Activated T-helper 2 cell treated with anti-CD3 and anti-CD28 coated beads, Interferon-gamma antibody, Interleukin-2, Interleukin-4, amounts not matched to agents 10 μg/mL and 5 μg/mL and 100 μg/mL, durations not matched to agents 14 hours and 24 hours and 36 hours (primary cell): ENCODE measurements around the gene INSM1. TPM values are rescaled to one million over a fixed set of nuclear protein-coding genes. Genes with fewer than 3 reads are reported as not detected.

ENCODE experiments used
- DNase-seq: peaks from one replicate; pipeline ENCODE4 v3.0.0; 2021; ENCODE audit warnings: low spot score
- H3K27ac Mint-ChIP-seq: one replicate; pipeline ENCODE4 v1.8.0; 2021; ENCODE audit warnings: mixed read lengths
- H3K27me3 Mint-ChIP-seq: one replicate; pipeline ENCODE4 v1.8.0; 2021; ENCODE audit warnings: low read depth, mixed read lengths
- H3K36me3 Mint-ChIP-seq: one replicate; pipeline ENCODE4 v1.8.0; 2021; ENCODE audit warnings: low read depth, mixed read lengths
- H3K4me1 Mint-ChIP-seq: one replicate; pipeline ENCODE4 v1.8.0; 2021; ENCODE audit warnings: low read depth, mixed read lengths
- H3K4me3 Mint-ChIP-seq: one replicate; pipeline ENCODE4 v1.8.0; 2021; ENCODE audit warnings: low read depth, mild to moderate bottlenecking, moderate library complexity, mixed read lengths
- H3K9me3 Mint-ChIP-seq: one replicate; pipeline ENCODE4 v1.8.0; 2021; ENCODE audit warnings: mixed read lengths
- intact Hi-C: fragments of 100-400 bp; cut with micrococcal nuclease; formaldehyde crosslinking; loops from one replicate; pipeline ENCODE4 v1.15.1; 2023
- total RNA-seq: library from RNA; stranded (reverse); gene quantifications from 2 replicates; pipeline ENCODE4 v1.2.3, GENCODE V29; 2022

Gene INSM1
- total RNA-seq, 1 donor from 2014 or later: 31.5 TPM

DNA sequence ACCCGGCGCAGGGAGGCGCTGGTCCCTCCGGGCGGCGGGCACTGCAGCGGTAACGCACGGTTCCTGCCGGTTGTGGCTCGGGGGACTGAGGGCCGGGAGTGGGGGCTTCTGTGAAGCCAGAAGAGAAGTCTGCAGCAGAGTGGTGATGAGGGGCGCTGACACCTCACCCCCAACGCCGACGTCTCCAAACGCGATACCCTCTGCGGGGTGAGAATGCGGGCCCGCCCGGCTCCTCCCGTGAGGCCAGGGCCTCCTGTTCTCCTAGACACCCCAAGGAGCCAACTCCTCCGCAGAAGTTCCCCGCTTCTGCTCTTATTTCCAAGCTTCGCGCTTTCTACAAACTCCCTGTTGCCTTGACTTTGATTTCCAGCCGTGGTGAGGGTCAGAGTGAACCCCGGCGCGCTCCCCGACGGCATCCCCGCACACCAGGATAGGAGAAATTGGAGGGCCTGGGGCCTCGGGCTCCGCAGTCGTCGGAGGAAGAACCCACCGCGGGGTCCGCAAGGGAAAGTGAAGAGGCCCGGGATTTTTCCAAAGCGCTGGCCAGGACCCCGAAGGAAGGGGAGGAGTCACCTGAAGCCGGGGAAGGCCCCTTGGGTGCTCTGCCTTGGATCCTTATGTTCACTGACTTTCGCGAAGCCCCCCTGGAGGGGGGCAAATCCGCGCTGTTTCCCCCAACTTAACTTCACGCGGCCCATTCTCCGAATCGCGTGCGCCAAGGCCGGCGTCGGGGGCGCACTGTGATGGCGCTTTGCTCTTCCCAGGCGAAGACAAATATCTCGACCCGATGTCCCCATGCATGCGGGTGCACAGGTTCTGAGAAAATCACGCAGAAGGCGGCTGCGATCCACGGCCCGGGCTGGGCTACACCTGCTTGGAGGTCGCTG lies 3.1 kb upstream of the INSM1 start:
- Mint-ChIP-seq H3K4me1 (peaks cover 23% of the 10 kb centered on the region), H3K27me3 (peaks cover 59% of the 10 kb centered on the region), H3K9me3 (no peaks in the 10 kb centered on the region), H3K36me3 (peaks cover 5% of the 10 kb centered on the region), H3K27ac (no peak overlapping the region), H3K4me3 (no peak overlapping the region)
- no peak for DNase-seq
- intact Hi-C loops: loop anchor here (5.0 to 10.0 kb wide), 6 partner anchors 227 to 1337 kb away; partner anchors contain the start of gene NKX2-4

DNA sequence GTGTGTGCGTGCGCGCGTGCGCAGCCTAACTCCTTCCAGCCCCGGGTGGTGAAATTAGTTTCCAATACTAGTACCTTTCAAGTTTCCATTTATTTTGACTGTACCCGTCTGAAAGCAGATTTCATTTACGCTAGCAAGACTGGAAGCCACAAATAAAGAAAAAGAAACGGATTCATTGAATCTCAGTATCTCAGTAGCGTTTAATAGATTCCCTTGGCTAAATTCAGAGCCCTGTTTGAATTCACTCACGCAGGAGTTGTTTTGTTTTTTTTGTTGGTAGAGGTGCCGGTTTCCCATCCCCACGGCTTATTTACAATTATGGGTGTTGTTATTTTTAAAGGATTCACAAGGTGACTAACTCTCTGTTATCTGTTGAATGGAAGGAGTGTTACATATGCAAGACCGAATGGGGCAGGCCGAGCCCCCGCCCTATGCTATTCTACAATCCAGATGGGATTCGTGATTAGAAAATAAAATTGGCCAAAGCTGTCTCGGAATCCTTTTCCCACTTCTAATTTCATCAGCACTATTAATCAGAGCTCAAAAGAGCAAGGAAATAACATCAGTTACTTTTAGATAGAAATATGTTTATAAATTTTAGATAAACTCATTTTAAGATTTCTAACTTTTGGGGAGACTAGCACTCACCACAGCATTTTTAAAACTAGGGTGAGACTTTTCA lies 2.3 kb upstream of the INSM1 start:
- intact Hi-C loops: loop anchor here (2.0 to 10.0 kb wide), 5 partner anchors 123 to 1142 kb away; partner anchors contain the start of gene NKX2-4
- H3K4me3 Mint-ChIP-seq: no peak overlapping the region
- H3K27ac Mint-ChIP-seq: no peak overlapping the region
- no peaks in the 10 kb centered on the region for H3K9me3 Mint-ChIP-seq
- H3K27me3 Mint-ChIP-seq: peaks cover 60% of the 10 kb centered on the region
- no peak for DNase-seq
- peaks cover 22% of the 10 kb centered on the region for H3K4me1 Mint-ChIP-seq
- peaks cover 9% of the 10 kb centered on the region for H3K36me3 Mint-ChIP-seq

DNA sequence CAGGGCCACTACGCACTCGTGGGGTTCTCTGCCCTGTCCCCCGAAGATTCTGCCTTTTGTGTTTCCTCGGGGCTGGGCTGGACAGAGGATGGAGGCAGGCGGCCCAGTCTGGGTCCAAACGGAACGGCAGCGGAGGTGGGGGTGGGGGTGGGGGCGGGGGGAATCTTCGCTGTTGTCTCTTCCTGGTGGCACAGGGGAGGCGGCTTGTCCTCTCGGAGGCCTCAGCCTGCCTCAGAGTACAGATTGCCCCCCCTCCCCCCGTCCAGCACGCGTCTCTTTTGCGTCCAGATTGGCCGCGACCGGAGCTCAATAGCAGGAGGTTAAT lies 1.4 kb upstream of the INSM1 start:
- peak overlapping the region; percentile 52 for H3K4me3 Mint-ChIP-seq
- H3K36me3 Mint-ChIP-seq: peaks cover 15% of the 10 kb centered on the region
- DNase-seq: no peak
- no peaks in the 10 kb centered on the region for H3K9me3 Mint-ChIP-seq
- peaks cover 57% of the 10 kb centered on the region for H3K27me3 Mint-ChIP-seq
- peaks cover 24% of the 10 kb centered on the region for H3K4me1 Mint-ChIP-seq
- peak overlapping the region; percentile 63 for H3K27ac Mint-ChIP-seq
- intact Hi-C loops: loop anchor here (2.0 to 10.0 kb wide), 5 partner anchors 122 to 1141 kb away; partner anchors contain the start of gene NKX2-4

DNA sequence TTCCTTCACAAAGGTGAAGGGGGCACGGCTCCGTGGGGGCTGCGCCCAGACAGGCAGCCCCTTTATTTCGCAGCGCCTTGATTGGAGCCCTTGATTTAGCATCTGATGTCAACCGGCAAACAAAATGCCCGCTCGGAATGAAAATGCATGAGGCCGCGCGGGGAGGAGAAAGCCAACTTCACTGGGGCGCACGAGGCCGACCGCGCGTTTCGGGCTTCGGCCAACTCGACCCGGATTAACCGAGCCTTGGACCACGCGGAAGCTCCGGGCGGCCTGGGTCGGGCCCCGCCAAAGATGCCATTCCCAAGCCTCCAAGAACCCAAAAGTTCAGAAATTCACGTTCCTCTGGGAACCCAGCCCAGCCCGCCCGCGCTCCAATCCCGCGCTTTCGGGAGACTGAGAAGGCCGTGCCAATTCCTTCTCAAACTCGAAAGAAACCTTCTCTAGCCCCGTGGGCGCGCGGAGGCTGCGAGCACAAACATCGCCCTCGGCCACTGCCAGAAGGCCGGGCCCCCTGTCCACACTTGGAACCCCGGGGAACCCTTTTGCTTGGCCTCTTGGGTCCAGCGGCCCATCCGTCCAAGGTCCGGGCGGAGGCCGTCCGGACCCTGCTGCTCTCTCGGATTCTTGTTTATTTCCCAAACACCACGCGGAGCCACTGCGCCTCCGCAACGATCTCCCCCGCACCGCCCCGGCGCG lies 879 bp upstream of the INSM1 start:
- H3K36me3 Mint-ChIP-seq: peaks cover 18% of the 10 kb centered on the region
- peak overlapping the region; percentile 84 for H3K4me3 Mint-ChIP-seq
- H3K27ac Mint-ChIP-seq: no peak overlapping the region
- no peaks in the 10 kb centered on the region for H3K9me3 Mint-ChIP-seq
- peaks cover 26% of the 10 kb centered on the region for H3K4me1 Mint-ChIP-seq
- H3K27me3 Mint-ChIP-seq: peaks cover 57% of the 10 kb centered on the region
- intact Hi-C loops: loop anchor here (2.0 to 10.0 kb wide), 5 partner anchors 122 to 1140 kb away; partner anchors contain the start of gene NKX2-4
- DNase-seq: no peak

DNA sequence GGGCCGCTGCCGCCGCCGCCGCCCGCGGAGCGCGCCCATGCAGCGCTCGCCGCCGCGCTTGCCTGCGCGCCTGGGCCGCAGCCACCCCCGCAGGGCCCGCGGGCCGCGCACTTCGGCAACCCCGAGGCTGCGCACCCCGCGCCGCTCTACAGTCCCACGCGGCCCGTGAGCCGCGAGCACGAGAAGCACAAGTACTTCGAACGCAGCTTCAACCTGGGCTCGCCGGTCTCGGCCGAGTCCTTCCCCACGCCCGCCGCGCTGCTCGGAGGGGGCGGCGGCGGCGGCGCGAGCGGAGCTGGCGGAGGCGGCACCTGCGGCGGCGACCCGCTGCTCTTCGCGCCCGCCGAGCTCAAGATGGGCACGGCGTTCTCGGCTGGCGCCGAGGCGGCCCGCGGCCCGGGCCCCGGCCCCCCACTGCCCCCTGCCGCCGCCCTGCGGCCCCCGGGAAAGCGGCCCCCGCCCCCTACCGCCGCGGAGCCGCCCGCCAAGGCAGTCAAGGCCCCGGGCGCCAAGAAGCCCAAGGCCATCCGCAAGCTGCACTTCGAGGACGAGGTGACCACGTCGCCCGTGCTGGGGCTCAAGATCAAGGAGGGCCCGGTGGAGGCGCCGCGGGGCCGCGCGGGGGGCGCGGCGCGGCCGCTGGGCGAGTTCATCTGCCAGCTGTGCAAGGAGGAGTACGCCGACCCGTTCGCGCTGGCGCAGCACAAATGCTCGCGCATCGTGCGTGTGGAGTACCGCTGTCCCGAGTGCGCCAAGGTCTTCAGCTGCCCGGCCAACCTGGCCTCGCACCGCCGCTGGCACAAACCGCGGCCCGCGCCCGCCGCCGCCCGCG lies 730 bp downstream of the INSM1 start:
- Mint-ChIP-seq H3K9me3 (no peaks in the 10 kb centered on the region), H3K4me1 (peaks cover 25% of the 10 kb centered on the region), H3K27ac (no peak overlapping the region), H3K27me3 (peaks cover 55% of the 10 kb centered on the region), H3K4me3 (no peak overlapping the region), H3K36me3 (peaks cover 22% of the 10 kb centered on the region)
- DNase-seq: no peak
- intact Hi-C loops: loop anchor here (2.0 to 10.0 kb wide), 5 partner anchors 44 to 1139 kb away; partner anchors contain the start of gene NKX2-4

DNA sequence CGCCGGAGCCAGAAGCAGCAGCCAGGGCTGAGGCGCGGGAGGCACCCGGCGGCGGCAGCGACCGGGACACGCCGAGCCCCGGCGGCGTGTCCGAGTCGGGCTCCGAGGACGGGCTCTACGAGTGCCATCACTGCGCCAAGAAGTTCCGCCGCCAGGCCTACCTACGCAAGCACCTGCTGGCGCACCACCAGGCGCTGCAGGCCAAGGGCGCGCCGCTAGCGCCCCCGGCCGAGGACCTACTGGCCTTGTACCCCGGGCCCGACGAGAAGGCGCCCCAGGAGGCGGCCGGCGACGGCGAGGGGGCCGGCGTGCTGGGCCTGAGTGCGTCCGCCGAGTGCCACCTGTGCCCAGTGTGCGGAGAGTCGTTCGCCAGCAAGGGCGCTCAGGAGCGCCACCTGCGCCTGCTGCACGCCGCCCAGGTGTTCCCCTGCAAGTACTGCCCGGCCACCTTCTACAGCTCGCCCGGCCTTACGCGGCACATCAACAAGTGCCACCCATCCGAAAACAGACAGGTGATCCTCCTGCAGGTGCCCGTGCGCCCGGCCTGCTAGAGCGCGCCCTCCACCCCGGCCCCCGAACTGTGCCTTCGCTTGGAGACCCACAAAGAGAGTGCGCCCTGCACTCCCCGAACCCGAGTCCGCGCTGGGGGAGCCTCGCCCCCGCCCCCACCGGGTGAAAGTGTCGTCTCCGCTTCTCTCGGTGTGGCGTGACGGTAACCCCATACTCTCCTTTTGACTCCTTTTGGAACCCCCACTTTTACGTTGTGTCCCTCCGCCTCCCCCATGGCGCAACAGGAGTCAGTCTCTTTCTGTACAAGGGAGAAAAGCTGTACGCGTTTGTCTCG lies 1.6 kb downstream of the INSM1 start:
- no peak for DNase-seq
- Mint-ChIP-seq H3K27ac (peak overlapping the region; percentile 56), H3K4me3 (peak overlapping the region; percentile 84), H3K4me1 (peaks cover 25% of the 10 kb centered on the region), H3K9me3 (no peaks in the 10 kb centered on the region), H3K27me3 (peaks cover 51% of the 10 kb centered on the region), H3K36me3 (peaks cover 22% of the 10 kb centered on the region)
- intact Hi-C loops: loop anchor here (2.0 to 10.0 kb wide), 5 partner anchors 43 to 1138 kb away; partner anchors contain the start of gene NKX2-4

DNA sequence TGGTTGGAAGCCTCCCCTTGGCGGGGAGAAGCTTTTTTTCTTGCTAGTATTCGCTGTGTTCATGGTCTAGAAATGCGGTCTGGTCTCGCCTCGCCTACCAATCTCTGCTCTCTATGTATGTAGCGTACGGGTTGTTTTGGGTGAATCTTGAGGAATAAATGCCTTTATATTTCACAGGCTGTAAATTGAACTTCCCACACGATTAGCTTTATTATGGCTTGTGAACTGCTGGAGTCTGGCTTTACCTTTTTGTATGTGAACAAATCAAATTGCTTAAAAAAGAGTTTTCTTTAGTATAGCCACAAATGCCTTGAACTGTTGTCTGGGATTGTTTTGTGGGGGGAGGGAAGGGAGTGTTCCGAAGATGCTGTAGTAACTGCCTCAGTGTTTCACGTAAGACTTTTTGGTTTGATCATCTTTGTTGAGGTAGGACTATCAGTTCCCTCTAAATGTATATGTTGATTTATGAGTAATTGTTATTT lies 2.2 kb downstream of the INSM1 start:
- Mint-ChIP-seq H3K27ac (peak overlapping the region; percentile 56), H3K4me1 (peaks cover 25% of the 10 kb centered on the region), H3K36me3 (peaks cover 22% of the 10 kb centered on the region), H3K27me3 (peaks cover 51% of the 10 kb centered on the region), H3K4me3 (peak overlapping the region; percentile 84), H3K9me3 (no peaks in the 10 kb centered on the region)
- intact Hi-C loops: no loop called here
- no peak for DNase-seq

DNA sequence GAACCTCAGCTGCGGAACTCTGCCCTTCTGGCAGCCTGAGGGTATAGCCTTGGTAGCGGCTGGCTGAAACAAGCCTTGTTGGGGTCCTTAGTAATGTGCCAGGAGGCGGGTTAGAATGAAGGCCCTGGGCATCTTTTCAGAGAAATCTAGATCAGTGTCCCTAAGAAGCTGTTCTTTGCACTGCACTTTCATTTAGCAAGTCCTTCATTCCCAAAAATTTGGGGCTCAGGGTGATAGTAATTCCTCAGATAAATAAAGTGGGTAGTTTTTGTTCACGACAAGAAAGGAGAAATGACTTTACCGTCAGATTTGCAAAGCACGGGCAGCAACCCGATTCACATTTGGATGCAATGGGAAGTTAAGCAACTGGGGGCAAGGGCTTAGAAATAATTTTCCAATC lies 3.2 kb downstream of the INSM1 start:
- intact Hi-C loops: no loop called here
- peaks cover 22% of the 10 kb centered on the region for H3K36me3 Mint-ChIP-seq
- peaks cover 22% of the 10 kb centered on the region for H3K4me1 Mint-ChIP-seq
- H3K4me3 Mint-ChIP-seq: peak overlapping the region; percentile 74
- H3K27ac Mint-ChIP-seq: no peak overlapping the region
- no peaks in the 10 kb centered on the region for H3K9me3 Mint-ChIP-seq
- DNase-seq: no peak
- peaks cover 51% of the 10 kb centered on the region for H3K27me3 Mint-ChIP-seq

DNA sequence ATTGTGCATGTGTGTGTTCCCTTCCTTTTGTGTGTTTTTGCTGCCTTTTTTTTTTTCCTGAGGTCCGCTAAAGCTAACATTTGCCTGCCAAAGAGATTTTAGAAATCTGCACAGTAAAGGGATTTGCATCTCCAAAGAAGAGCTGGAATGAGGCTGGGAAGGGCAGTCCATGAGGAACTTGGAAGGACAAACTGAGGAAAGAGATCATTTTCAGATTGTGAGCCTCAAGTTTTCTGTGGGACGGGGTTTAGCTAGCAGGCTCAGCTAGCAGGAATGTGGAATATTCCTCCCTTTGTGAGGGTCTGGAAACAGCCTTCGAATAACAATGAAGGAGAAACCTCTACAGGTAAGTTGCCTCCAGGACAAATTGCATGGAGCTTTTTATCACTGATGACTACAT lies 3.8 kb downstream of the INSM1 start:
- no peak for DNase-seq
- intact Hi-C loops: no loop called here
- Mint-ChIP-seq H3K4me1 (peaks cover 20% of the 10 kb centered on the region), H3K4me3 (peak overlapping the region; percentile 74), H3K27ac (no peak overlapping the region), H3K27me3 (peaks cover 48% of the 10 kb centered on the region), H3K9me3 (no peaks in the 10 kb centered on the region), H3K36me3 (peaks cover 22% of the 10 kb centered on the region)

DNA sequence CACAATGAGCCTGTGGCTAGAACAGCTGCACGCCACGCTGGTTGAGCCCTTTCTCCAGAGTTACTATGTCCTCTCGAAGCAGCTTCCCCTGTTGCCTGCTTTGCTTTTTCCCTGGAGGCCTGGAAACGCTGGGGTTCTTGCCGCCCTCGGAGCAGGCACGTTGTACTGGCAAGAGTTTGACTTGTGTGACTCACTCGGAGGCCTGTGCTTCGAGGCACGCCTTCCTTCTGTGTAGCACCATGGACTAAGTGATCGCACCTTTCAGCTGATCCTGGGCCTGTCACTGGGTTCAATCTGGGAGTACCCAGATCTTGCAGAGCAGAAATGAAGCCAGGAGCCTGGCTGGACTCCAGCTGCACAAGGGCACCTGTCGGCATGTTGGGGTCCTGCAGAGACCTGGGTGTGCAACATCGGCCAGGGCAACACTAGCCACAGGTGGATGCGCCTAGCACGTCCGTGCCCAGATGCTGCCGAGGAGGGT lies 5.2 kb downstream of the INSM1 start:
- H3K27me3 Mint-ChIP-seq: peaks cover 47% of the 10 kb centered on the region
- intact Hi-C loops: no loop called here
- no peaks in the 10 kb centered on the region for H3K9me3 Mint-ChIP-seq
- H3K4me1 Mint-ChIP-seq: peaks cover 18% of the 10 kb centered on the region
- H3K4me3 Mint-ChIP-seq: no peak overlapping the region
- peaks cover 19% of the 10 kb centered on the region for H3K36me3 Mint-ChIP-seq
- H3K27ac Mint-ChIP-seq: no peak overlapping the region
- no peak for DNase-seq

DNA sequence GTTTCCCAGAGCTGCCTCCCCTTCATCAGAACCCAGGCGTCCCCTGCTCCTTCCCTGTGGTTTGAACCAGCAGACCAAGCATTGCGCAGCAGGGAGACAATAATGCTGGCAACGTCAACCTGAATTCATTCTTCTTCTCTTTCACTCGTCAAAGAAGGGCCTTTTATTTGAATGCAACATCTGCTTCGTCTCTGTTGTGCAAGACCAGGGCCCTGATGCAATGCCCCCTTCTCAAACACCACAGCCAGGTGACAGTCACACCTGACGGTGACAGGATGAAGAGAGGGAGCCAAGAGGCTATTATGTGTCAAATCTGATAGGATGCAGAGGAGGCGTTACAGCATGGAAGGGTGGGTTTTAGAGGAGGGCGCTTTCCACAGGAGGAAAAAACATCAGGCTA lies 8.0 kb downstream of the INSM1 start:
- Mint-ChIP-seq H3K36me3 (peaks cover 13% of the 10 kb centered on the region), H3K4me3 (no peak overlapping the region), H3K27me3 (peaks cover 40% of the 10 kb centered on the region), H3K27ac (no peak overlapping the region), H3K9me3 (peaks cover 3% of the 10 kb centered on the region), H3K4me1 (peaks cover 13% of the 10 kb centered on the region)
- no peak for DNase-seq
- intact Hi-C loops: no loop called here
